Measurements from ENCODE around the gene ZNF385B.

ZNF385B gene

GRCh38 chr2:179619947-179620467, 241.4 kb downstream of the ZNF385B start:
- DNase-seq: no peak

DNA sequence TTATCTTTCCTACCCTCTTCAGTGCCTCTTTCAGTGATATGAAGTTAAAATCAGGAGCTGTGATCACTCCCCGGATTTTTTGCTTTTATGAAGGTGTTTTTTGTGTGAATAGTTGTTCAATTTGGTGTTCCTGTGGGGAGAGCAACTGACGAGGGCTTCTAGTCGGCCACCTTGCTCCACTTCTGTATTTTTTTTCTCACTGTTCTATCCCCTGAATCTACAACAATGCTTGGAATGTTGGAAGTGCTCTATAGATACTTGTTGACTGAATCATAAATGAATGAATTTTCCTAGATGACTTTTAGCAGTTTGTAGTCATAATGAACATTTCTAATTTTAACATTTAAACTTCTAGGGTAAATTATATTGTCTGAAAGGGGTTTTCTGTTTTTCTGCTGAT, 247.3 kb downstream of the ZNF385B start:
- no peak for DNase-seq

- DNase-seq: no peak
These were observed 247.7 kb downstream of the ZNF385B start for GRCh38 chr2:179613701-179614100.

DNA sequence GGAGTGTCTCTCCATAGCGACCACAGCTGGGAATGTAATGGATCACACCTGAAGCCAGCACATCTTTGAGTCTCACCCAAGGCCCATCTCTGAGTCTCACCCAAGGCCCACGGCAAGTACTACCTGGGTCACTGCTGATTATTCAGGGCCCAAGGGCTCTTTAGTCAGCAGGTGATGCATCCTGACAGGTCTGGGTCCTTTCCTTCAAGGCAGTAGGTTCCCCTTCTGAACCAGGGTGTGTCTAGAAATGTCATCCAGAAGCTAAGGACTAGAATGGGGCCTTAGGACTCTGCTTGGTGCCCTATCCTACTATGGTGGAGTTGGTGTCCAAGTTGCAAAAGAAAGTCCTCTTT, 248.1 kb downstream of the ZNF385B start:
- DNase-seq: no peak

DNA sequence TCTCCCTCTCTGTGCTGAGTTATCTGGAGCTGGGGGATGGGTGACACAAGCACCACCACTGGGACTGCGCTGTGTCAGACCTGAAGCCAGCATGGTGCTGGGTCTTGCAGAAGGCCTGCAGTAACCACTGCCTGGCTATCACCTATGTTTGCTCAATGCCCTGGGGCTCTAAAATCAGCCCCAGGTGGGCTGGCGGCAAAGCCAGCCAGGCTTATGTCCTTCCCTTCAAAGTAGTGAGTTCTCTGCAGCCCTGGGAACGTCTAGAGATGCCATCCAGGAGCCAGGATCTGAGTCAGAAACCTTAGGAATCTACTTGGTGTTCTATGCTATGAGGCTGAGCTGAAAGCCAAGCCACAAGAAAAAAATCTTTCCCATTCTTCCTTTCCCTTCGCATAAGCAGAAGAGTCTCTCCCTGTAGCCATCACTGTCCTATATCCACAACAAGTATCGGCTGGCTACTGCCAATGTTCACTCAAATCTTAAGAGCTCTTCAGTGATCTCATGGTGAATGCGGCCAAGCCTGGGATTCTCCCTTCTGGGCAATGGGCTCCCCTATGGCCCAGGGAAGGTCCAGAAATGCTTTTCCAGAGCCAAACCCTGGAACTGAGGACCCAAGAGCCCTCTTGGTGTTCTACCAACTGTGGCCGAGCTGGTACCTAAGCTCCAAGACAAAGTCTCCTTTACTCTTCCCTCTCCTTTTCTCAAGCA, 248.7 kb downstream of the ZNF385B start:
- DNase-seq: no peak

GRCh38 chr2:179612108-179612507, 249.3 kb downstream of the ZNF385B start:
- DNase-seq: no peak

GRCh38 chr2:179606141-179606540, 255.3 kb downstream of the ZNF385B start:
- no peak for DNase-seq

GRCh38 chr2:179605341-179605740, 256.1 kb downstream of the ZNF385B start:
- DNase-seq: no peak

DNA sequence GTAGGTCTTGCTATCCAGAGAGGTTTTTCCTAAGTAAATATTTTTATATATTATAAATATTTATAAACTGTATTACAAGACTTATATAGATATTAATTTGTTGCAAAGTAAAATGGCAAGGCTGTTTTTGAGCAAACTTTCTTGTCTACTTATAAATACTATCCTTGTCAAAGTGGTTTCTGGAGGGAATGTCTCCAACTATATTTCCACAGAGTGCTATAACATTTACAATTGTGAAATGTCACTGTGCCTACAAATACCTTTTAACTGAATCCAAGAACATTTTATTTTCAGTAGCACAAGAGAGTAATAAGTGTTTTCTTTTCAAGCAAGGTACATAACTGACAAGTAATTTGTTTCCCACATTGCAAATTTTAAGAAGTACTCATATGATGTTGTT, 256.8 kb downstream of the ZNF385B start:
- no peak for DNase-seq

DNA sequence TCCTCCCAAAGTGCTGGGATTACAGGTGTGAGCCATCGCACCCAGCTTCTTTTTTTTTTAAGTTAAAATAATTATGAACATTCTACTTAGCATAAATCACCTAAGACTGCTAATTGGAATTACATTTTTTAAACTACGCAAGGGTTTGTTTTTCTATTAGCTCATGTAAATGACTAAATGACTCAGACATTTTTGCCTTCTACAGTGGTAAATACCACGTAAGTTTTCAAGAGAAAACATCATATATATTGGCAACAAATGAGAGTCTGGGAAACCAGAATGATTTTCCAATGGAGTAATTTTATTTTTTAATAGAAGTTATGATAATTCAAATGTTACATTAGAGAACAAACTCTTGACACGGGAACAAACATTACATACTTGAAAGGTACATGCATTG, 259.0 kb downstream of the ZNF385B start:
- no peak for DNase-seq

GRCh38 chr2:179596018-179596417, 265.4 kb downstream of the ZNF385B start:
- DNase-seq: no peak

- DNase-seq: no peak
These were observed 266.1 kb downstream of the ZNF385B start for GRCh38 chr2:179595284-179595683.

DNA sequence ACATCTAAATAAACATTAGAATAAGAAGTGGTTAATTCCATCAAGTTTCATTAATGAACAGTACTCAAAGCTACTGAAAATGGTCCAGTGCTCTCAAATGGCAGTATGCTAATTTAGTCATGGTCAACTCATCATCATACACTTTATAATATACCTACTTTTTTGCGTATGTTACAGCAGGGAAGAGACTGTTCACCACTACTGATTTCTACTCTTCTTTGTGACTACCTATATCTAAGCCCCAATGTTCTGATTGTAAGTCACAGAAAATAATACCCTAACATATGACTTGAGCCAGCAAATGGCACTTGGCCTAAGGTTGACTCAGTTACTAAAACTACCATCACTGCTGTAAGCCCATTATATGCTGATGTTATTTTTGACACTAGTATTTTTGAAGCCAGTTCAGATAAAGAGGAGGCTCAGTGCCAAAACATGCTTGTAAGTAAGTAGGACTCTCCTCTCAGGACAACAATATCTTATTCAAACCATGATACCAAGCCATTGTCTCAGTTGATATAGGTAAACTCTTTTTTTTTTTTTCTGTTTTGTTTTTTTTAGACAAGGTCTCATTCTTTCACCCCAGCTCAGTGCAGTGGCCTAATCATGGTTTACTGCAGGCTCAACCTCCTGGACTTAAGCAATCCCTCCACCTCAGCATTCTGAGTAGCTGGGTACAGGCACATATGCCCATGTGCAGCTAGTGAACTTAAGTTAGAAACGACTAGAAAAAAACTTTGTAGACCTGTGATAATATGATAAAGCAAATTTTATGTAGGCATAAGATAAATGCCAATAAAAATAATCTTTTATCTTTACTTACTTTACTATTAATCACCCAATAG, 266.9 kb downstream of the ZNF385B start:
- DNase-seq: no peak

GRCh38 chr2:179593323-179593722, 268.1 kb downstream of the ZNF385B start:
- DNase-seq: no peak

- DNase-seq: no peak
These were observed 269.1 kb downstream of the ZNF385B start for GRCh38 chr2:179592167-179592936.

- DNase-seq: no peak
These were observed 269.7 kb downstream of the ZNF385B start for GRCh38 chr2:179591690-179592089.

GRCh38 chr2:179588486-179589145, 272.8 kb downstream of the ZNF385B start:
- DNase-seq: no peak

- no peak for DNase-seq
These were observed 276.7 kb downstream of the ZNF385B start for GRCh38 chr2:179584760-179585159.

DNA sequence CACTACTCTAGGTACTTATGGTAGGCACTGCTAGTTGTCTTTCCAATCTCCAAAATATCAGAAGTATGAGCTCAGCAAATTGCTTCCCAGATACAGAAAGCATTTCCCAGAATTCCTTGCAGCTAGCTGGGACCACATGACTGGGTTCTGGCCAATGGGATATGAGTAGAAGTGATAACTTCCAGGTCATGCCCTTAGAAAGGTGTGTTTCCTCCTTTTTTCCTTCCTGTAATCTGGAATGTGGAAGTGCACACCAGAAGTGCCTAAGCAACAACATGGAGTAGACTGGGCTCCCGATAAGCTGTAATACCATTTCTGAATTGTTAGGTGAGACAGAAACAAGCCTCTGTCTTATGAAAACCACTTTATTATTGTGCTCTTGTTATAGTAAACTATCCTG, 279.8 kb downstream of the ZNF385B start:
- DNase-seq: no peak

- no peak for DNase-seq
These were observed 280.9 kb downstream of the ZNF385B start for GRCh38 chr2:179580378-179581146.

DNA sequence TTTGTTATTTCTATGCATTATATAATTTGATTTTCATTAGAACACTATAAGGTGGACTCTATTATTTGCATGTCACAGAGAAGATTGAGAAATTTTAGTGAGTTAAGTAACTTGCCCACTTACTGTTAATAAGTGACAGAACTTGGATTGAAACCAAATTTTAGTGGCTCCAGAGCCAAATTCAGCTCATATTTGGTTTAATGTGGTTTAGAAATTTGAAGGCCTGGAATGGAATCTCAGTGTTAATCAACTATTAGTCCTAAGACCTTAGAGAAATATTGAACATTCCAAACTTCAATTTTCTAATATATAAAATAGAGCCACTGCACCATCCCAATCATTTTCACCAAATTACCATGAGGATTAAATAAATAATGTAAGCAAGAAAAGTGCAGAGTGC, 281.6 kb downstream of the ZNF385B start:
- no peak for DNase-seq
